Measurements from ENCODE around the gene SPEM1. TPM values are rescaled to one million over a fixed set of nuclear protein-coding genes. Genes with fewer than 3 reads are reported as not detected.

SPEM1 gene
- total and polyA plus RNA-seq, 11 donors = not detected

DNA sequence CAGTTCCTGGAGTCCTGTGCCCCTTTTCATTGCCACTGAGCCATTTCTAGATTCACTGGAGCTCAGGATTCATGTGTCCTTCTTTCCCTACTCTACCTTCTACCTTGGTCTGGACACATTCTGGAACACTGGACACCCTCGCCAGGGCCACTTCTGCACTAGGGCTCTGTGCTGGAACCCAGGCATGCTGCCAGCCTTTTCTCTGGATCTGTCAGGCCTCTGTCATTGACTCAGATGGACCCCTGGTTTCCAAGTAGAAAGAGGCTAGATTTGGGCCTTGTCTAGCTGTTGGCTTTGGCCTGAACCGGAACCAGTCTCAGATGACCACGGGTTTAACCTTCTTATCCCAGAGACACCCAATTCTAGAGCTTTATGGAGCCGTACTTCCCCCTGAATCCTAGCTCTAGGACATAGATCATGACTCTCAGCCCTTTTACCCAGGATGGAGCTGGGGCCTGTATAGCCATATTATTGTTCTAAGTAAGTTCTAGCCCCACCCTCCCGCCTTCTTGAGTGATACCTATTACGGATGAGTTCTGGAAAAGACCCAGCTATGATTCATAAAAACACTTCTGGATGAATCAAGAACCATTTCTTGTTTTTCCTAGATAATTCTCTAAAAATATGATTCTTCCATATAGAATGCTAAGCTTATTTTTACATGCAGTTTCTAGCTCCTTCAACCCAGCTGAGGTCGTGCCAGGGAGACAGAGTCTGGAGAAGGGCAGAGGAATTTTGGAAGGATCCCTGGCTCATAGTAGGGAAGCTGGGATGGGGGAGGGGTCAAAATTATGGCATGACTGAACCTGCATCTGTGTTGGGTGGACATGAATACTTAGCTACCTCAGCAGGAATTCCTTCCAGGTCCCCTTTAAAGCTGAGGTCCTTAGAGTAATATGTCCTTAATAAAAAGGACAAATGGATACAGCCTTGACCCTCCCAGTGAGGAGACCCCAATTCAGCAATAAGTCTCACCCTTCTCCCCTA is 23.7 kb downstream of the SPEM1 start:
- H3K36me3 ChIP-seq = no peaks in the 10 kb centered on the region
- peaks cover 0 to 59% (median 12%) of the 10 kb centered on the region in 9 donors for H3K27me3 ChIP-seq
- WGBS, 4 donors = 82 to 92% (median 88%) methylated on average over 7 of the region's 7 CpGs
- TF ChIP-seq CTCF (IDR thresholded peaks at IDR 0.05) (no peak), POLR2A (IDR thresholded peaks at IDR 0.05) (no peak)
- H3K27ac ChIP-seq = peak overlapping the region in 1 of 12 donors; percentile 70
- H3K9me3 ChIP-seq = no peaks in the 10 kb centered on the region
- H3K4me1 ChIP-seq = peaks cover 0 to 46% (median 23%) of the 10 kb centered on the region in 12 donors
- no peak overlapping the region for H3K4me3 ChIP-seq
- no peak for DNase-seq
- ATAC-seq = no peak
- intact Hi-C loops (cut with DNase I) = loop anchor here in 4 of 10 donors (5.0 to 10.0 kb wide), 2 partner anchors 34 to 401 kb away; partner anchors contain the start of gene ZBTB4 (in 3 of the 4)

DNA sequence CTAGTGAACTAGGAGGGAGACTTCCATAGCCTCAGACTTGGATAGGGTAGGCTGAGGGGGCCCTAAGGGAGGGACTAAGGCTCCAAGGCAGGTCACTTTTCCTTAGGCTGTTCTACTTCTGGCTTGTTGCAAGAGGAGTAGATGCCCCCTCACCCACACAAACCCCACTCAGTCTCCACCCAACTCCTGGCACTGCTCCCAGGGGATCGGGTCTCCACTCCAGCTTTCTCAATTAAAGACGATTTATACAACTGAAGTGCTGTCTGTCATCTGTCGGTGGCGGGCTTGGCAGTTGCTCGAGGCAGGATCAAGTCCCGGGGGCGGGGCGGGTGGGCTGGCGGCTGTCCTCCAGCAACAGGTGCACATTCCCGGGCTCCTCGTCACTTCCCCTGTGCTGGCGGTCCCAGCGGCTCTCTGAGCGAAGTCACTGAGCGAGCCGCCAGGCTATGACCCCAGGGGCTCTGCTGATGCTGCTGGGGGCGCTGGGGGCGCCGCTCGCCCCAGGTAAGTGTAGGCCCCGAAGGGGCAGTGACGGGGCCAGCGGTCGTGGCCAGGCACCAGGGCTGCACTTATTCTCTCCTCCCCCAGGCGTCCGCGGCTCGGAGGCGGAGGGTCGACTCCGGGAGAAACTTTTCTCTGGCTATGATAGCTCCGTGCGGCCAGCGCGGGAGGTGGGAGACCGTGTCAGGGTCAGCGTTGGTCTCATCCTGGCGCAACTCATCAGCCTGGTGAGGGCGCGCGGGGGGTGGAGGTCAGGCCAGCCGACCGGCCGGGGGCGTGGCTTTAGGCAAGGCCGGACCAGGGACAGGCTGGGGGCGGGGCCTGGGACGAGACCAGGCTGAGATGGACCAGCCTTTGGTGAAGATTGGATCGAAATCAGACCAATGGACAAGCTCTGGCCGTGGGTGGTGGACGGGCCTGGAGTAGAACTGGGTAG is 24.8 kb downstream of the SPEM1 start, which contains the start of gene CHRNB1:
Gene CHRNB1 (plus strand): TSS at position 380 of the 937 bp plus-strand sequence. CDS start 67 bp downstream, at position 447.
- TF ChIP-seq POLR2A (IDR thresholded peaks at IDR 0.05) (no peak), CTCF (IDR thresholded peaks at IDR 0.05) (peak in 3 of 12 donors; percentile 13 to 18 (median 16))
- H3K36me3 ChIP-seq = no peaks in the 10 kb centered on the region
- H3K4me3 ChIP-seq = peak within 1 kb of the TSS; percentile 40 to 64 (median 54)
- intact Hi-C loops (cut with DNase I) = loop anchor here in 4 of 10 donors (5.0 to 10.0 kb wide), 2 partner anchors 32 to 400 kb away; partner anchors contain the start of gene ZBTB4 (in 3 of the 4)
- ATAC-seq (peak; percentile 80 to 92 (median 90)), DNase-seq (peak; percentile 82 to 90 (median 86))
- H3K27me3 ChIP-seq = peaks cover 0 to 48% (median 6%) of the 10 kb centered on the region in 9 donors
- peaks cover 0 to 35% (median 17%) of the 10 kb centered on the region in 12 donors for H3K4me1 ChIP-seq
- WGBS, 4 donors = 4 to 5% (median 4%) methylated on average over 19 to 51 of the region's 51 CpGs
- no peaks in the 10 kb centered on the region for H3K9me3 ChIP-seq
- peak within 1 kb of the TSS in 10 of 12 donors; percentile 27 to 77 (median 65) for H3K27ac ChIP-seq

DNA sequence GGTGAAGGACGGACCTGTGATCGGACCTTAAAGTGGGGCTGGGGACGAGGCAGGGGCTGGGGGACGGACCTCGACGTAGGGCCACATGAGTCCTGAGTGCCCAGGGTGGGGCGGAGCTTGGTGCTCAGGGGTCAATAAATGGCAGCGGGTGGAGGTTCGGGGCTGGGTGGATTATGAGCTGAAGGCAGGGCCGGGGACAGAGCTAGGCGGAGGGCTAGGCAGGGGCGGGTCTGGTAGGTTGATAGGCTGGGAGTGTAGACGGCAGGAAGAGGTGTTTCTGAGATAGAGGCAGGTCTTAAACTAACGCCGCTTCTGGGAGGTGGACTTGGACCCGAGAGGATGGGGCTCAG is 25.5 kb downstream of the SPEM1 start:
- H3K9me3 ChIP-seq = no peaks in the 10 kb centered on the region
- TF ChIP-seq POLR2A (IDR thresholded peaks at IDR 0.05) (no peak), CTCF (IDR thresholded peaks at IDR 0.05) (no peak)
- H3K27me3 ChIP-seq = peaks cover 0 to 41% (median 2%) of the 10 kb centered on the region in 9 donors
- H3K27ac ChIP-seq = peak overlapping the region in 5 of 12 donors; percentile 27 to 77 (median 65)
- DNase-seq = no peak
- ATAC-seq = peak; percentile 15 to 43 (median 37)
- no peaks in the 10 kb centered on the region for H3K36me3 ChIP-seq
- WGBS, 4 donors = 9 to 30% (median 18%) methylated on average over 16 of the region's 16 CpGs
- peak overlapping the region; percentile 40 to 64 (median 54) for H3K4me3 ChIP-seq
- H3K4me1 ChIP-seq = peaks cover 0 to 28% (median 11%) of the 10 kb centered on the region in 12 donors
- intact Hi-C loops (cut with DNase I) = loop anchor here in 1 of 10 donors (10.0 kb wide), 1 partner anchor 399 kb away; no protein-coding TSS in a partner anchor

Measured in heart left ventricle (tissue), 16 donors.